Tibial nerve (tissue), 4 donors: ENCODE results near the gene EXPH5.

Experiments used
- EP300 ChIP-seq, 2 donors: sonication (generic); formaldehyde crosslinking; IDR thresholded peaks; one replicate each; pipeline ENCODE4 v1.6.1; 2017; ENCODE audit warnings: antibody characterized with exemption in 2 of 2, mild to moderate bottlenecking in 1 of 2
- POLR2A ChIP-seq, 2 donors: fragments of 450-650 bp; IDR thresholded peaks; one replicate each; pipeline ENCODE4 v1.6.1; 2017; ENCODE audit warnings: antibody characterized with exemption in 2 of 2, mild to moderate bottlenecking in 2 of 2, moderate library complexity in 2 of 2
- TF ChIP-seq, protein P1 (sequence below), 5 experiments: fragments of 200-600 bp in 3 of 5; fragments of 450-650 bp in 2 of 5; sonication (generic) in 3 of 5; IDR thresholded peaks; one replicate each; pipeline ENCODE4 v1.5.1; 2016 to 2019; ENCODE audit warnings: antibody characterized with exemption in 5 of 5, mild to moderate bottlenecking in 3 of 5, moderate library complexity in 2 of 5

GRCh38 chr11:108530426-108530825, 63.1 kb downstream of the EXPH5 start:
- TF ChIP-seq, protein P1, sequence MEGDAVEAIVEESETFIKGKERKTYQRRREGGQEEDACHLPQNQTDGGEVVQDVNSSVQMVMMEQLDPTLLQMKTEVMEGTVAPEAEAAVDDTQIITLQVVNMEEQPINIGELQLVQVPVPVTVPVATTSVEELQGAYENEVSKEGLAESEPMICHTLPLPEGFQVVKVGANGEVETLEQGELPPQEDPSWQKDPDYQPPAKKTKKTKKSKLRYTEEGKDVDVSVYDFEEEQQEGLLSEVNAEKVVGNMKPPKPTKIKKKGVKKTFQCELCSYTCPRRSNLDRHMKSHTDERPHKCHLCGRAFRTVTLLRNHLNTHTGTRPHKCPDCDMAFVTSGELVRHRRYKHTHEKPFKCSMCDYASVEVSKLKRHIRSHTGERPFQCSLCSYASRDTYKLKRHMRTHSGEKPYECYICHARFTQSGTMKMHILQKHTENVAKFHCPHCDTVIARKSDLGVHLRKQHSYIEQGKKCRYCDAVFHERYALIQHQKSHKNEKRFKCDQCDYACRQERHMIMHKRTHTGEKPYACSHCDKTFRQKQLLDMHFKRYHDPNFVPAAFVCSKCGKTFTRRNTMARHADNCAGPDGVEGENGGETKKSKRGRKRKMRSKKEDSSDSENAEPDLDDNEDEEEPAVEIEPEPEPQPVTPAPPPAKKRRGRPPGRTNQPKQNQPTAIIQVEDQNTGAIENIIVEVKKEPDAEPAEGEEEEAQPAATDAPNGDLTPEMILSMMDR (IDR thresholded peaks at IDR 0.05) = no peak
- TF ChIP-seq EP300 (IDR thresholded peaks at IDR 0.05) (no peak), POLR2A (IDR thresholded peaks at IDR 0.05) (no peak)
